ENCODE results near the gene CNTLN.
"Not testable (repeated sequence)": the region's sequence is repeated elsewhere in the genome, so short reads cannot be mapped to it uniquely, and the experiment has no call there.

Gene CNTLN

DNA sequence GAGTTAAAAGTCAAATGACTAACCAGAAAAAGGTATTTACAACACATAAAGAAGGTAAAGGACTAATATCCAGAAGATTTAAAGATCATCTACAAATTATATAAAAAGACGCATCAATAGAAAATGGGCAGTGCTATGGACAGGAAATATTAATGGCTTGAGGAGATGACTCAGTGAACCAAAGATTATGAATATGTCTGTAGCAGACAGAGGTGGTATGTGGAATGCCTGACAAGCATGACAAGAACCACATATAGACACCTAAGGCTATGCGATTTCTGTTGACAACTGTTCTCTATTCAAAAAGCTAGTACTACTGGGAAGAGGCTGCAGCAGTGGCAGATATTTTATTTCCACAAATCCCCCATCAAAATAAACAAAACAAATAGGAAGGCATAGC, 267.0 kb downstream of the CNTLN start:
- no peak for DNase-seq (ENCODE audit: low read depth)

- no peak for DNase-seq (ENCODE audit: low read depth)
These were observed 267.5 kb downstream of the CNTLN start for GRCh38 chr9:17402309-17402708.

GRCh38 chr9:17403539-17403938, 268.7 kb downstream of the CNTLN start:
- DNase-seq (ENCODE audit: low read depth): no peak

DNA sequence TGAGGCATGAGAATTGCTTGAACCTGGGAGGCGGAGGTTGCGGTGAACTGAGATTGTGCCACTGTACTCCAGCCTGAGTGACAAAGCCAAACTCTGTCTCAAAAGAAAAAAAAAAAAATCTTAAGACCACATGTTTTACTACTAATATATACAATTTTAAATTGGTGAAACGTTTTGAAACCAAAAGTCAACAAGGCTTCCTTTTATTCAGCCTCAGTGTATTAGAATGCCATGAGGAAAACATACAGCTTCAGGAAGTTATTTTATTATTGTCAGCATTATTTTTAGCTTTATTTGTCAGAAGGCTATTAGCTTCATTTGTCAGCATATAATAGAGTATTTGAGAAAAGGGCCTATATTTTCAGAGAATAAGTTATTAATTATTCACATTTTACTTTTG, 280.1 kb downstream of the CNTLN start:
- DNase-seq (ENCODE audit: low read depth): no peak

DNA sequence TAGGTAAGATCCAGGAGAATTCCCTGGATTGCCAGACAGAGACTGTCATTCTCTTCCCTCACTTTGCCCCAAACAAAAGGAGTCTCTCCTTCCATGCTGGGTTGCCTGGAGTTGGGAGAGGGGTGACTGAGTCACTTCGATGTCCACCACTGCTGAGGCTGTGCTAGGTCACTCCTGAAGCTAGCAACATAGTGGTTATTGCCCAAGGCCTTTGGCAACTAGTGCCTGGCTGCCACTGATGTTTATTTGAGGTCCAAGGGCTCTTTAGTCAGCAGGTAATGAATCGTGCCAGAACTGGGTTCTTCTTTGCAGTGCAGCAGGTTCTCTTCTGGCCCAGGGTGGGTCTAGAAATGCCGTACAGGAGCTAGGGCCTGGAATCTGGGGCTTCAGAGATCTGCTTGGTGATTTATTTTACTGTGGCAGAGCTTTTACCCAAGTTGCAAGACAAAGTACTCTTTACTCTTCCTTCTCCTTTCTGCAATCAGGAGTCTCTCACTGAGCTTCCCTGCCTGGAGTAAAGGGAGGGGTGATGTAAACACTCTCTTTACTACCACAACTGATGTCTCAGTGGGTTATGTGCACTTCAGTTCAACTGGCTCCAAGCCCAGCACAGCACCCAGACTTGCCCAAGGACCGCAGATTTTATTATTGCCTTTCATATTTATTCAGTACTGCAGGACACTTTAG, 288.3 kb downstream of the CNTLN start:
- DNase-seq (ENCODE audit: low read depth): no peak

DNA sequence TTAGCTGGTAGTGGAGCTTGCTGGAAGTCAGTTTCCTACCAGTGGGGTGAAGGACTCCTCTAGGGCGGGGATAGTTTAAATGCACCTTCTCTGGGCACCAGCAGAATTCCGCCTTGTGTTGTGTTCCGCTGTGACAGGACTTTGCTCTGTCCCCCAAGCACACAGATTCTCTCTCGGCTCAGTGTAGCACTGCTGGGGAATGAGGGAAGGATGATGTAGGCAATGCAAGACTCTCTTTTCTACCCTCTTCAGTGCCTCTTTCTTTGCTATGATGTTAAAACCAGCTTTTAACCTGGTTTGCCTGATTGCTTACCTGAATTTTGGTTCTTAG, 288.8 kb downstream of the CNTLN start:
- no peak for DNase-seq (ENCODE audit: low read depth)

DNA sequence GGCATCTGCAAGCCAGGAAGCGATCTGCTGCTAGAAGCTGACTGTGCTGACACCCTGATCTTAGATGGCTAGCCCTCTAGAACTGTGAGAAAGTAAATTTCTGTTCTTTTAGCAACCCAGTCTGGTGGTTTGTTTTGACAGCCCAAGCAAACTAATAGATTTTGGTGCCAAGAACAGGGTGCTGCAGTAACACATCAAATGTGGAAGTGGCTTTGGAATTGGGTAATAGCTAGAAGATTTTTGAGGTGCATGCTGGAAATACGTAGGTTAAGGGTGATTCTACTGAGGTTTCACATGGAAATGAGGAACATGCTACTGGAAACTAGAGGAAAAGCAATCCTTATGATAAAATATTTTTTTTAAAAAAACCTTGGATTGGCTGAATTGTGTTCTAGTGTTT, 290.5 kb downstream of the CNTLN start:
- DNase-seq (ENCODE audit: low read depth): no peak

- no peak for DNase-seq (ENCODE audit: low read depth)
These were observed 298.7 kb downstream of the CNTLN start for GRCh38 chr9:17433526-17433925.

GRCh38 chr9:17436854-17437253, 302.0 kb downstream of the CNTLN start:
- no peak for DNase-seq (ENCODE audit: low read depth)

- DNase-seq (ENCODE audit: low read depth): no peak
These were observed 303.0 kb downstream of the CNTLN start for GRCh38 chr9:17437813-17438212.

DNA sequence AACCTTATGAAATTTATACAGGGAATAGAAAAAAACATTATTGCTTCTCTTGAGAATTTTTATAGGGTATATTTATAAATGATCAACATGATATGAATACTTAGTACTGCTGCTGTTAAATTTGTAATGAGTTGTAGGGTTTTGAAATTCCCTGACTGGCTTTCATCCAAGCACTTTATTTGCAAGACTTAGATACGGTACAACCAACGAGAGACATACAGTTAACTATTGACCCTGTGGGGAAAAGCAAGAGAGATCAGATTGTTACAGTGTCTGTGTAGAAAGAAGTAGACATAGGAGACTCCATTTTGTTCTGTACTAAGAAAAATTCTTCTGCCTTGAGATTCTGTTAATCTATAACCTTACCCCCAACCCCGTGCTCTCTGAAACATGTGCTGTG, 310.3 kb downstream of the CNTLN start:
- not testable (repeated sequence) for DNase-seq (ENCODE audit: low read depth)

GRCh38 chr9:17453751-17454150, 318.9 kb downstream of the CNTLN start:
- no peak for DNase-seq (ENCODE audit: low read depth)

GRCh38 chr9:17462869-17463464, 328.1 kb downstream of the CNTLN start:
- no peak for DNase-seq (ENCODE audit: low read depth)

DNA sequence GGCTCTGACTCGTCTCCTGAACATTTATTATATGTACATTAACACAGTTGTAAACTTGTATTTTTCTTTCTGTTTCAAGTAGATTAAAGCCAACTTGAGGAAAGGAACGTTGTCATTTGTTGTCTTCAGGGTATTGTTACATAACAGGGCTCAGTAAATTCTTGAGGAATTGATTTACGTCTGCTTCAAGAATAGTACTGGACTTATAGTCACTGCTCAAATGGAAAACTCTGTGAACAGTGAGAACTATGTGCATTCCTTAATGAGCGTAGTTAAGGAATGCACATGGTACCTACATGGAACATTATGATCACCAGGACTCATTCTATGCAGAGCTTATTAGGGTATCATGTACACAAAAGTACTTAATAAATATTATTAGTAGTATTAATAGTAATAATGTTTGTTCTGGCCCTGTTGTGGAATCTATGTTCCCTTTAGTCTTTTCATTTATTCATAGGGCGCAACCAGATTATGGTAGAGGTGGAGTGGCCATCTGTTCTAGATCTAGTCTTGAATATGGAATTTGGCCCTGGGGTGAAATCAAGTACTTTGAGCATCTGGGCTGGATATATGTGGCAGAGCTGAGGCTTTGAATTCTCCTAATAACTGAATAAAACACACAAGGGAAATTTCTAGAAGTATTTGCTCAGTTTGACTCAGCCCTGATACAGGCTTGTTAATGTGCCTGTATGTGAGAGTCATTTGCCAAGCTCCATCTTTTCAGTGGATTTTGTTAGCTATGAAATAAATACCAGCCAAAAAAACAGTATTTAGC, 335.4 kb downstream of the CNTLN start:
- DNase-seq (ENCODE audit: low read depth): no peak

GRCh38 chr9:17472126-17472525, 337.3 kb downstream of the CNTLN start:
- DNase-seq (ENCODE audit: low read depth): no peak

GRCh38 chr9:17476401-17476800, 341.6 kb downstream of the CNTLN start:
- no peak for DNase-seq (ENCODE audit: low read depth)

DNA sequence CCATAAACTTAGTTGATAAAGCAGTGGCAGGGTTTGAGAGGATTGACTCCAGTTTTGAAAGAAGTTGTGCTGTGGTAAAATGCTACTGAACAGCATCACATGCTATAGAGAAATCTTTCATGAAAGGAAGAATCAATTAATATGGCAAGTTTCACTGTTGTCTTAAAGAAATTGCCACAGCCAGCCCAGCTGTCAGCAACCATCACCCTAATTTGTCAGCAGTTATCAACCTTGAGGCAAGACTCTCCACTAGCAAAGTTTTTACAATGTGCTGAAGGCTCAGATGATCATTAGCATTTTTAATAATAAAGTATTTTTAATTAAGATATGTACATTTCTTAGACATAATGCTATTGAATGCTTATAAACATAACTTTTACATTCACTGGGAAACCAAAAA, 343.0 kb downstream of the CNTLN start:
- DNase-seq (ENCODE audit: low read depth): no peak

- DNase-seq (ENCODE audit: low read depth): no peak
These were observed 346.1 kb downstream of the CNTLN start for GRCh38 chr9:17480966-17481365.

DNA sequence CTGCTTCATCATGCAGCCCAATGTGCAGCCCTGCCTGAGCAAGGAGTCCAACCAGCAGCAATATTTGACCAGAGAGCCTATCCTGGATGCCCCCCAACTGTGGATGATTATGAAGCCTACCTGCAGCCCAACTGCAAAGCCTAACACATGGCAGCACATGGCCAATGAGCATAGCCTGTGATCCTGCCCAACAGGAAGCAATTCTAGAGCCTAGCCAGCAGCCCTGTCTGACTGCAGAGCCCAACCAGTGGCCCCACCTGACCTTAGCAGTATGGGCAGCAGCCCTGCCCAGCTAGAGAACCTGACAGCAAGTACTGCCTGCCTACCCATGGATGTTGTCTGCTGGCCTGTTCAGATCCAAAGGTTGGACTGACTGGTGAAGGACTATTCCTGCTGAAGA, 346.7 kb downstream of the CNTLN start:
- DNase-seq (ENCODE audit: low read depth): no peak

DNA sequence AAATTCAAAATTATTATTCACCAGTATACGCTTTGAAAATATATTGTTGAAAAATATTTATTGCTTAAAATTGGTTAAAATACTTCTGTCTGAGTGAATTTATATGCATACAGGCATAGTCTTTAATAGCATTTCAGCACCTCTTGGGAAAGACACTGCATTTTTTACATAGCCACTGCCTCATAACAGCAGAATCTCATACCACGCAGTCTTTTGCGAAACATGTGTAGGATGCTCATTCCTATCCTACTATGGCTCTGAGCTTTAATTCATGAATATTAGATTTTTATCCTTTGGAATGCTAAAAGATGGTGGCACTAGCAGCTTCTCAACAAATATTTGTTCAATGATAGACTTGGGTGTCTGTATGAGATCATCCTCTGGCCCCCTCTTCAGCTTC, 350.1 kb downstream of the CNTLN start:
- DNase-seq (ENCODE audit: low read depth): no peak

DNA sequence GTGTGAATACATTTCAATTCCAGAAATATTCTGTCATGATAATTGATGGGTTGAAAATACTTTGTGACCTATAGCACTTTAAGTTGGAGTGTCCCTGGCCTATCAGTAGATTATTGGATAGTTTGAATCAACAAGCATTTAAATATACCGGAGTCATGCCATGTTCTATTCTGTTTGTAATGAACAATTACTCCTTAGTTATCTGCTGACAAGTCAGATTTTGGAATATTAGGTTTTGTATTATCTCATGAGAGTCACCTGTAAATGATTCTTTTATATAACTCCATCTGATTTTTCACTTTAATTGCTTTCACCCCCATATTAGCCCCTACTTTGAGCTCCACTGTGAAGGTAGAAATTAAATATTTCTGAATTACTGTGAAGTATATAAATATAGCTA, 351.6 kb downstream of the CNTLN start:
- DNase-seq (ENCODE audit: low read depth): no peak

DNA sequence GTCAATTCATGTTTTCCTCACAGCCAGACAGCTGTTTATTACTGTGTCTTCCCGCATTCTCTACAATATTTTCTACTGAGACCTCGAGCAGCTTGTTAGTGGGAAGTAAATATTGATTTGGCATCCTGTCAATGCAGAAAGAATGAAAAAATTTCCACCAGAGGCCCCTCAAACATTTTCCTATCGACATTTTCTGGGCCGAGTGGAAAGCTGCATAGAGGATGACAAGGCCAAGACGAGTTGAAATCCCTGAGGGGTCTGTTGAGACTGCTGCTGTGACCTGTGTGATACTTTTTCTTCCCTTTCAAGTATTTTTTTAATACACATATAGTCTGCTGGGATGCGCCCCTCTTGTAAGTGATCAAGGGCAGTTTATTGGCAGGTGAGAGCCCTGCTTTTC, 352.6 kb downstream of the CNTLN start:
- DNase-seq (ENCODE audit: low read depth): no peak

- DNase-seq (ENCODE audit: low read depth): no peak
These were observed 353.8 kb downstream of the CNTLN start for GRCh38 chr9:17488662-17489061.

DNA sequence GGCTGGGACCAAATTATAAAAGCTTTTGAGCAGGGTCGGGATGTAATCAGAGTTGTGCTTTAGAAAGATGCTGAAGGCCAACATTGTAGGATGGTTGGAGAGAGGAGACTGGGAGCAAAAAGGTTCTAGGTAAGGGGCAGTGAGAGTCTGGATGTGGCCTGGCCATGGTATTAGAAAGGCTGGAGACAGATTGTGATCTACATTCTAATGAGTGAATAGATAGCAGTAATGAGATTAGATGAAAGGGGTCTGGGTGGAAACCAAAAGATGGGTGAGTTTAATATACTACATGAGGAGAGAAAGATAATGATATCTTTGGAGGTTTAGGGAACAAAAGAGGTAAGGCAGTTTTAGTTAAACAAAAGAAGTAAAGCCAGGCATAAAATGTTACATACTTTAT, 355.3 kb downstream of the CNTLN start:
- DNase-seq (ENCODE audit: low read depth): no peak
